ENCODE data around the gene OIP5.
"Not testable (repeated sequence)": the region's sequence is repeated elsewhere in the genome, so short reads cannot be mapped to it uniquely, and the experiment has no call there.

OIP5 gene

GRCh38 chr15:41333026-41333562, 703 bp upstream of the OIP5 start:
- TF ChIP-seq GATA1 (IDR thresholded peaks at IDR 0.05; ENCODE audit: low read depth, low read length) (no peak), POLR2A (IDR thresholded peaks at IDR 0.05; ENCODE audit: low read length) (no peak)
- DNase-seq = no peak

GRCh38 chr15:41331833-41332193, 578 bp downstream of the OIP5 start:
- no peak for DNase-seq
- TF ChIP-seq POLR2A (IDR thresholded peaks at IDR 0.05; ENCODE audit: low read length) (no peak), GATA1 (IDR thresholded peaks at IDR 0.05; ENCODE audit: low read depth, low read length) (no peak)

- TF ChIP-seq GATA1 (IDR thresholded peaks at IDR 0.05; ENCODE audit: low read depth, low read length) (no peak), POLR2A (IDR thresholded peaks at IDR 0.05; ENCODE audit: low read length) (no peak)
- no peak for DNase-seq
Observed at GRCh38 chr15:41331281-41331680, 1.1 kb downstream of the OIP5 start.

GRCh38 chr15:41323611-41324010, 8.8 kb downstream of the OIP5 start:
- DNase-seq = no peak
- no peak for TF ChIP-seq GATA1 (IDR thresholded peaks at IDR 0.05; ENCODE audit: low read depth, low read length)
- no peak for TF ChIP-seq POLR2A (IDR thresholded peaks at IDR 0.05; ENCODE audit: low read length)

- DNase-seq = not testable (repeated sequence)
Observed at GRCh38 chr15:41320805-41321330, 11.5 kb downstream of the OIP5 start.

GRCh38 chr15:41309226-41309905, 23.0 kb downstream of the OIP5 start:
- no peak for DNase-seq
- no peak for TF ChIP-seq POLR2A (IDR thresholded peaks at IDR 0.05; ENCODE audit: low read length)
- no peak for TF ChIP-seq GATA1 (IDR thresholded peaks at IDR 0.05; ENCODE audit: low read depth, low read length)

- TF ChIP-seq GATA1 (IDR thresholded peaks at IDR 0.05; ENCODE audit: low read depth, low read length) (no peak), POLR2A (IDR thresholded peaks at IDR 0.05; ENCODE audit: low read length) (no peak)
Observed at GRCh38 chr15:41307679-41308078, 24.7 kb downstream of the OIP5 start.

GRCh38 chr15:41304149-41304770, 28.1 kb downstream of the OIP5 start:
- DNase-seq = no peak
- TF ChIP-seq POLR2A (IDR thresholded peaks at IDR 0.05; ENCODE audit: low read length) = no peak
- TF ChIP-seq GATA1 (IDR thresholded peaks at IDR 0.05; ENCODE audit: low read depth, low read length) = no peak

More at GRCh38 chr15:41307679-41308078, 24.7 kb downstream of the OIP5 start:
- DNase-seq = no peak

- DNase-seq = no peak
- TF ChIP-seq GATA1 (IDR thresholded peaks at IDR 0.05; ENCODE audit: low read depth, low read length) = no peak
- no peak for TF ChIP-seq POLR2A (IDR thresholded peaks at IDR 0.05; ENCODE audit: low read length)
Observed at GRCh38 chr15:41301587-41301986, 30.8 kb downstream of the OIP5 start.

GRCh38 chr15:41301139-41301538, 31.3 kb downstream of the OIP5 start:
- DNase-seq = not testable (repeated sequence)

GRCh38 chr15:41292521-41292920, 39.9 kb downstream of the OIP5 start:
- TF ChIP-seq POLR2A (IDR thresholded peaks at IDR 0.05; ENCODE audit: low read length) (no peak), GATA1 (IDR thresholded peaks at IDR 0.05; ENCODE audit: low read depth, low read length) (no peak)

GRCh38 chr15:41291065-41291631, 41.2 kb downstream of the OIP5 start:
- TF ChIP-seq GATA1 (IDR thresholded peaks at IDR 0.05; ENCODE audit: low read depth, low read length) (no peak), POLR2A (IDR thresholded peaks at IDR 0.05; ENCODE audit: low read length) (no peak)

More at GRCh38 chr15:41292521-41292920, 39.9 kb downstream of the OIP5 start:
- no peak for DNase-seq

GRCh38 chr15:41289953-41290352, 42.4 kb downstream of the OIP5 start:
- no peak for DNase-seq
- TF ChIP-seq POLR2A (IDR thresholded peaks at IDR 0.05; ENCODE audit: low read length) = no peak
- TF ChIP-seq GATA1 (IDR thresholded peaks at IDR 0.05; ENCODE audit: low read depth, low read length) = no peak

More at GRCh38 chr15:41291065-41291631, 41.2 kb downstream of the OIP5 start:
- DNase-seq = no peak

GRCh38 chr15:41288464-41288863, 43.9 kb downstream of the OIP5 start:
- no peak for DNase-seq
- TF ChIP-seq GATA1 (IDR thresholded peaks at IDR 0.05; ENCODE audit: low read depth, low read length) (no peak), POLR2A (IDR thresholded peaks at IDR 0.05; ENCODE audit: low read length) (no peak)
